Measurements from ENCODE around the gene SLC25A26. TPM values are rescaled to one million over a fixed set of nuclear protein-coding genes. Genes with fewer than 3 reads are reported as not detected.

SLC25A26 gene
- total and polyA plus RNA-seq, 2 of the 13 experiments (the other 11 are each of a cell fraction or from before 2014, with no cell fraction given) = 23.1 to 32.7 TPM

DNA sequence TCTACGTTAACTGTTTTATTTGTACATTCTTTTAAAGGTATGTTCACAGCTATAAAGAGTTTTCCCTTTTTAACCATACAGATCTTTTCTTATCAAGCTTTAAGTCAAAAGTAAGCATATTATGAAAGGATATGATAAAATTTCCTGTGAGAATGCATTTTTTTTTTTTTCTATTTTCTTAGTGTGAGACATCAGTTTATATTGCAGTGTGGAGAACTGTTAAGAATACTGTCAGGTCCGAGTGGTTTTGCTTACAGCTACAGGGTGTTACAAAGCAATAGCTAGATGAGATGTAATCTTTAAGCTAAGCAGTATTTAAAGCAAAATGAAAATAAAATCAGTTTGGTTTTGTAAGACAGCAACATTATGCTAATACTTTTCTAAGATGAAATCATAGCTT is 133.2 kb downstream of the SLC25A26 start (continued):
- TF ChIP-seq, protein P1, sequence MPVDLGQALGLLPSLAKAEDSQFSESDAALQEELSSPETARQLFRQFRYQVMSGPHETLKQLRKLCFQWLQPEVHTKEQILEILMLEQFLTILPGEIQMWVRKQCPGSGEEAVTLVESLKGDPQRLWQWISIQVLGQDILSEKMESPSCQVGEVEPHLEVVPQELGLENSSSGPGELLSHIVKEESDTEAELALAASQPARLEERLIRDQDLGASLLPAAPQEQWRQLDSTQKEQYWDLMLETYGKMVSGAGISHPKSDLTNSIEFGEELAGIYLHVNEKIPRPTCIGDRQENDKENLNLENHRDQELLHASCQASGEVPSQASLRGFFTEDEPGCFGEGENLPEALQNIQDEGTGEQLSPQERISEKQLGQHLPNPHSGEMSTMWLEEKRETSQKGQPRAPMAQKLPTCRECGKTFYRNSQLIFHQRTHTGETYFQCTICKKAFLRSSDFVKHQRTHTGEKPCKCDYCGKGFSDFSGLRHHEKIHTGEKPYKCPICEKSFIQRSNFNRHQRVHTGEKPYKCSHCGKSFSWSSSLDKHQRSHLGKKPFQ (CRISPR knock-in tag; IDR thresholded peaks at IDR 0.05; ENCODE audit: insufficient replicate concordance) = no peak

DNA sequence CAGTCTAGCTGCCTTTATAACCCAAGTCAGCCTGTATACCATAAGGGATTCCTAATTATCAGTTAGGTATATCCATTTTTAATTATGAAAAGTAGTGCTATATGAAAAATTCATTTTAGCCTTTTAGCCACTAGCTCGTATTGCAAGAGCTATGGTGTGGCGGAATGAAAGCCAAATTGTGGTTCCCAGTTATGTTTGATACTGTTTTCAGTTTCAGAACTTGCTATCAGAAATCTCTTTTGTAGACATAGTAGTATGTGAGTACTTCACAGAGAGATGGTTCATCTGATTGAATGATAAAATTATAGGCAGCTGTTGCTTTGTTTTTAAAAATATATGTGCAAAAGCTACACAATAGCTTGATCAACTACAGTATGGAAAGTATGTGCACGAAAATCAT is 134.6 kb downstream of the SLC25A26 start:
- POLR2A ChIA-PET = no interaction called here
- H4K20me1 ChIP-seq (ENCODE audit: insufficient read depth, low read length) = no peaks in the 10 kb centered on the region
- TF ChIP-seq ZNF720 (CRISPR knock-in tag; IDR thresholded peaks at IDR 0.05) = no peak
- TF ChIP-seq ZNF724P (CRISPR knock-in tag; IDR thresholded peaks at IDR 0.05; ENCODE audit: borderline replicate concordance) = no peak
- no peak for TF ChIP-seq MAFG (CRISPR knock-in tag; IDR thresholded peaks at IDR 0.05)
- no peak for TF ChIP-seq AKAP8 (CRISPR knock-in tag; IDR thresholded peaks at IDR 0.05)
- no peak for TF ChIP-seq ZNF512B (CRISPR knock-in tag; IDR thresholded peaks at IDR 0.05; ENCODE audit: borderline replicate concordance)
- no peaks in the 10 kb centered on the region for H3K9me3 ChIP-seq (ENCODE audit: low read length)
- WGBS (ENCODE audit: low lambda C conversion rate) = 95% methylated on average over 3 of the region's 3 CpGs
- H3K36me3 ChIP-seq (replicated peaks in 1 of 2; ENCODE audit: control insufficient read depth in 1 of 2, insufficient read depth in 2 of 2, low read length in 2 of 2) = no peaks in the 10 kb centered on the region
- H2AFZ ChIP-seq (ENCODE audit: low read length) = no peak overlapping the region
- H3K4me2 ChIP-seq (ENCODE audit: low read depth, low read length) = no peak overlapping the region
- H3K4me1 ChIP-seq (ENCODE audit: insufficient read depth, low read length) = no peaks in the 10 kb centered on the region
- no peak overlapping the region for H3K27ac ChIP-seq (ENCODE audit: extremely low read length, insufficient read depth, low read length)
- in situ Hi-C loops (cut with HindIII; ENCODE audit: extremely low pct_ligation_motif_present, low pct_unique_long_range_greater_than_20kb) = no loop called here
- no peak for FAIRE-seq
- H3K79me2 ChIP-seq (ENCODE audit: insufficient read depth, low read length) = no peaks in the 10 kb centered on the region
- DNase-seq (ENCODE audit: low spot score) = no peak
- CTCF ChIA-PET (ENCODE audit: low intra/inter-chr PET ratio, low total read pairs) = no interaction called here
- H3K27me3 ChIP-seq (ENCODE audit: control insufficient read depth in 1 of 2, insufficient read depth in 2 of 2, low read length in 2 of 2) = no peaks in the 10 kb centered on the region
- intact Hi-C loops (cut with micrococcal nuclease; ENCODE audit: unreplicated experiment) = no loop called here
- no peak for ATAC-seq
- no peak overlapping the region for H3K9ac ChIP-seq (ENCODE audit: insufficient read depth, low read depth, low read length)
- BruUV-seq (replicated peaks) = no TSS peak
- H3K4me3 ChIP-seq (replicated peaks in 1 of 3; ENCODE audit: insufficient read depth in 1 of 3, low read depth in 2 of 3, low read length in 3 of 3) = no peak overlapping the region
